ENCODE results near the gene ZMYM2.

DNA sequence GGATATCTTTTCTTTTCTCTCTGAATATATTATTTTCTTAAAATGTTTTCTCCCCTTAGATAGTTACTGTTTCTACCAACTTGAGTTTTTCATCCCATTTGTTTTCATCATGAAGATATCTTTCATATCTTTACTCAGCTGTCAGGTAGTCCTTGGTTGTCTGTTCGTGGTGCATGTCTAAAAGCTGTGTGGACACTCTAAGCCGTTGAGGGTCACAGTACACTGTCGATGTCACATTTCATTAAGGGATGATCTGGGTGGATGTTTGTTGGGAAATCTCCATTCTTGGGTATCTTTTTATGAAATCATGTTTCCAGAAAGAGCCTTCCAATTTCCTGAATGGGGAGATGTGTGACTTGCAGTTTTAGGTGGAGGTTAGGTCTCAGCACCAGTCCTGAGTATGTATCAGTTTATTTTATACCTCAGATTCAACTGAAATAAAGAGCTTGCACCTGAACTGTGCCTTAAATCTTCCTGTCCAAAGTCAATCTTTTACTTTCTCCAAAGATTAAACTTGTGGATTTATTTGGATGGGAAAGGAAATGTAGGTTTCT, 23.2 kb downstream of the ZMYM2 start:
- TF ChIP-seq, protein P1, sequence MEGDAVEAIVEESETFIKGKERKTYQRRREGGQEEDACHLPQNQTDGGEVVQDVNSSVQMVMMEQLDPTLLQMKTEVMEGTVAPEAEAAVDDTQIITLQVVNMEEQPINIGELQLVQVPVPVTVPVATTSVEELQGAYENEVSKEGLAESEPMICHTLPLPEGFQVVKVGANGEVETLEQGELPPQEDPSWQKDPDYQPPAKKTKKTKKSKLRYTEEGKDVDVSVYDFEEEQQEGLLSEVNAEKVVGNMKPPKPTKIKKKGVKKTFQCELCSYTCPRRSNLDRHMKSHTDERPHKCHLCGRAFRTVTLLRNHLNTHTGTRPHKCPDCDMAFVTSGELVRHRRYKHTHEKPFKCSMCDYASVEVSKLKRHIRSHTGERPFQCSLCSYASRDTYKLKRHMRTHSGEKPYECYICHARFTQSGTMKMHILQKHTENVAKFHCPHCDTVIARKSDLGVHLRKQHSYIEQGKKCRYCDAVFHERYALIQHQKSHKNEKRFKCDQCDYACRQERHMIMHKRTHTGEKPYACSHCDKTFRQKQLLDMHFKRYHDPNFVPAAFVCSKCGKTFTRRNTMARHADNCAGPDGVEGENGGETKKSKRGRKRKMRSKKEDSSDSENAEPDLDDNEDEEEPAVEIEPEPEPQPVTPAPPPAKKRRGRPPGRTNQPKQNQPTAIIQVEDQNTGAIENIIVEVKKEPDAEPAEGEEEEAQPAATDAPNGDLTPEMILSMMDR (IDR thresholded peaks at IDR 0.05; ENCODE audit: insufficient read depth, low read depth, low read length) = no peak
- TF ChIP-seq EZH2 (IDR thresholded peaks at IDR 0.05; ENCODE audit: insufficient read depth, low read length) = no peak

Measured in astrocyte (in vitro differentiated cells and primary cell).